ENCODE data around the gene ITGB8. TPM values are rescaled to one million over a fixed set of nuclear protein-coding genes. Genes with fewer than 3 reads are reported as not detected.
A peak's percentile ranks its signal among the peaks of the same experiment; 100 is the strongest.

The ITGB8 gene
- total RNA-seq, 2 donors from 2014 or later = 6.5 to 7.6 TPM

DNA sequence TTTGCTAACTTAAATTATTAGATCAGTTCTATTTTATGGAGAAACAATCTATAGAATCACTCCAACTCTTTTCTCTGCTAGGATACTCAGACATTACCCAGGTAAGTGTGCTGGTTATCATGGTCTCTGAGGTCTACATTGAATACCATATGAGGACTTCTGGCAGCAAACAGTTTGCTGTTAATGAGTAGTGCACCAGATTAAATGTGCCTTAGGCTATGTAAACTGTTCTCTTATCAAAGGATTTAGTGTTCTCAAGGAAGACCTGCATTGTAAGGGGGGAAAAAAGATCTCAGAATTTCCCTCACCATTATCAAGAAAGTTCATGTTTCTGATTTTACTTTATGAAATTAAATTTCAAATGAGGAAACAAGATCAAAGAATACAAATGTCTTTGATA, 107.5 kb downstream of the ITGB8 start:
- no peaks in the 10 kb centered on the region for H3K36me3 Mint-ChIP-seq (ENCODE audit: low read depth)
- TF ChIP-seq, protein P1, sequence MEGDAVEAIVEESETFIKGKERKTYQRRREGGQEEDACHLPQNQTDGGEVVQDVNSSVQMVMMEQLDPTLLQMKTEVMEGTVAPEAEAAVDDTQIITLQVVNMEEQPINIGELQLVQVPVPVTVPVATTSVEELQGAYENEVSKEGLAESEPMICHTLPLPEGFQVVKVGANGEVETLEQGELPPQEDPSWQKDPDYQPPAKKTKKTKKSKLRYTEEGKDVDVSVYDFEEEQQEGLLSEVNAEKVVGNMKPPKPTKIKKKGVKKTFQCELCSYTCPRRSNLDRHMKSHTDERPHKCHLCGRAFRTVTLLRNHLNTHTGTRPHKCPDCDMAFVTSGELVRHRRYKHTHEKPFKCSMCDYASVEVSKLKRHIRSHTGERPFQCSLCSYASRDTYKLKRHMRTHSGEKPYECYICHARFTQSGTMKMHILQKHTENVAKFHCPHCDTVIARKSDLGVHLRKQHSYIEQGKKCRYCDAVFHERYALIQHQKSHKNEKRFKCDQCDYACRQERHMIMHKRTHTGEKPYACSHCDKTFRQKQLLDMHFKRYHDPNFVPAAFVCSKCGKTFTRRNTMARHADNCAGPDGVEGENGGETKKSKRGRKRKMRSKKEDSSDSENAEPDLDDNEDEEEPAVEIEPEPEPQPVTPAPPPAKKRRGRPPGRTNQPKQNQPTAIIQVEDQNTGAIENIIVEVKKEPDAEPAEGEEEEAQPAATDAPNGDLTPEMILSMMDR (conservative IDR thresholded peaks at IDR 0.05) = no peak
- DNase-seq = no peak
- peak overlapping the region; percentile 56 for H3K4me3 ChIP-seq (ENCODE audit: low read length)
- no peaks in the 10 kb centered on the region for H3K27me3 ChIP-seq (ENCODE audit: control insufficient read depth, insufficient read depth, low read length, poor library complexity, severe bottlenecking)
- peaks cover 50% of the 10 kb centered on the region for H3K4me1 Mint-ChIP-seq
- peaks cover 30% of the 10 kb centered on the region for H3K4me1 ChIP-seq (ENCODE audit: control insufficient read depth, insufficient read depth, low read length)
- no peak overlapping the region for H3K27ac ChIP-seq (ENCODE audit: low read depth, low read length)
- no peaks in the 10 kb centered on the region for H3K27me3 Mint-ChIP-seq (ENCODE audit: insufficient read depth)
- no peaks in the 10 kb centered on the region for H3K9me3 ChIP-seq (ENCODE audit: control insufficient read depth, low read length)
- no peaks in the 10 kb centered on the region for H3K36me3 ChIP-seq (ENCODE audit: control insufficient read depth, insufficient read depth, low read length)
- H3K4me3 Mint-ChIP-seq = no peak overlapping the region
- H3K27ac Mint-ChIP-seq = peak overlapping the region; percentile 64
- H3K9me3 Mint-ChIP-seq = peaks cover 2% of the 10 kb centered on the region
- H3K9ac ChIP-seq (ENCODE audit: extremely low read depth, low read length, poor library complexity, severe bottlenecking) = no peak overlapping the region

DNA sequence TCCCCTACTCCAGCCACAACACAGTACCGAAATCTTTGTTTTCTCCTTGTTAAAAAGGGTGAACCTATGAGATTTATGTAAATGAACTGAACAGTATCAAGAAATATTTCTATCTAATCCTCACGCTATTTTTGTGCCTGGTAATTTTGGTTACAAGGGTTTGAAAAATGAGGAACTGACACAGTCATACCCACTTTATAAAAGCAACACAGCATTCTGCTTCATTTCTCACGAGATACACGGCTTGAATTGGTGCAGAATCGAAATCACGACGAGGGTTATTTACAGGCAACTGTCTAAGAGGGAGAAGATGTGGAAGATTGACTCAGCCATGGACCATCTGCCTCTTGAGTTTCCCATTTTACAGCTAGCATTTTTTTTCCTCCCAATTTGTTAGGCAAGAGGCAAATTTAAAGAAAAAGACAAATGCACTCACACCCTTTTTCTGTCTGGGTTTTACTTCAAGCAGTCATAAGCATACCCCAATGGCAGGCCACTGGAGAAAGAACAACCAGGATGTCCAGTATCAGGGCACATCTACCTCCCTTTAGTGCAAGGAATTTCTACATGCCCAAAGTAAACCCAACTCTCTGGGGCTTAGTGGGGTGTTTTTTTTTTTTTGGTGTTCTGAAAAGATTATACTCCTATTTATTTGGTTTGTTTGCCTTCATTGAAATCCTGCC, 108.1 kb downstream of the ITGB8 start:
- WGBS, 2 experiments (ENCODE audit: insufficient coverage in 1 of 2, insufficient read length in 1 of 2) = 92 to 93% methylated on average over 5 to 6 of the region's 7 CpGs
- peaks cover 3% of the 10 kb centered on the region for H3K9me3 ChIP-seq (ENCODE audit: control insufficient read depth, low read length)
- H3K9me3 Mint-ChIP-seq = peaks cover 3% of the 10 kb centered on the region

DNA sequence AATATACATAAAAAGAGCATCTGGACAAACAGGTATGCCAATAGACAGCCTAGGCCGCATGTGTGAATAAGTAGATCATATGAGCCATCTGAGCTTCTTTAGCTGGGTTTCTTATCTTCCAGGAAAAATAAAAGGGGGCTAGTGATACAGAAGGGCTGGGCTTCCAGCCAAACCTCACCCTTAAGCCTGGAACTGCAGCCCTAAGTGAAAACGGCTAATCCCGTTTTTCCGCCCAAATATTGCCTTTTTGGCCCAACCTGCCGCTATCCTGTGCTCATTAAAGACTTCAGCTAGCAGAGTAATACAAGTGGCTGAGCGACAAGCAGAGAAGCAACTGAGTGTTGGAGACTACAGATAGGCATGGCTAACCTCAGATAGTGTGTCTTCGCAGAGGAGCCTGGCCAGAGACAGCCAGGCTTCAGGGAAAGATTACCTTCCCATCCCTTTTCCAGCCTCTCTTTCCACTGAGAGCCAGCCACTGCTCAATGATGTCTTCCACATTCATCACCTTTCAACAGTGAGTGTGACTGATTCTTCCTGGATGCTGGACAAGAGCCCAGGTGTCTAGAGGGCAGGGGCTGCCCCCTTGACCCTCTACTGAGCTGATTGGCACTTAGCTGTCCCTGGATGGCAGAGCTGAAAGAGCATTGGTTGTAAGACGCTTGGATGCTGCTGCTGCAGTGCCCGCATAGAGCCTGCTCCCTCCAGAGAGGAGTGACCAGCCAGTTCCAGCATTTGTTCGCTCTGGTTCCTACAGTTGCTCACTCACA, 108.9 kb downstream of the ITGB8 start:
- peak; percentile 47 for DNase-seq
- H3K4me3 ChIP-seq (ENCODE audit: low read length) = no peak overlapping the region
- Mint-ChIP-seq H3K27me3 (ENCODE audit: insufficient read depth) (no peaks in the 10 kb centered on the region), H3K27ac (no peak overlapping the region), H3K4me3 (no peak overlapping the region), H3K9me3 (peaks cover 11% of the 10 kb centered on the region), H3K4me1 (peaks cover 50% of the 10 kb centered on the region), H3K36me3 (ENCODE audit: low read depth) (no peaks in the 10 kb centered on the region)
- no peaks in the 10 kb centered on the region for H3K27me3 ChIP-seq (ENCODE audit: control insufficient read depth, insufficient read depth, low read length, poor library complexity, severe bottlenecking)
- H3K9ac ChIP-seq (ENCODE audit: extremely low read depth, low read length, poor library complexity, severe bottlenecking) = no peak overlapping the region
- H3K27ac ChIP-seq (ENCODE audit: low read depth, low read length) = no peak overlapping the region
- H3K4me1 ChIP-seq (ENCODE audit: control insufficient read depth, insufficient read depth, low read length) = peaks cover 30% of the 10 kb centered on the region
- no peaks in the 10 kb centered on the region for H3K36me3 ChIP-seq (ENCODE audit: control insufficient read depth, insufficient read depth, low read length)
- peaks cover 10% of the 10 kb centered on the region for H3K9me3 ChIP-seq (ENCODE audit: control insufficient read depth, low read length)
- TF ChIP-seq, protein P1 (conservative IDR thresholded peaks at IDR 0.05) = no peak
- 95 to 98% methylated on average over 6 to 10 of the region's 10 CpGs for WGBS, 2 experiments (ENCODE audit: insufficient coverage in 1 of 2, insufficient read length in 1 of 2)

More for the DNA sequence above, 108.1 kb downstream of the ITGB8 start:
- Mint-ChIP-seq H3K4me3 (no peak overlapping the region), H3K4me1 (peaks cover 50% of the 10 kb centered on the region), H3K27me3 (ENCODE audit: insufficient read depth) (no peaks in the 10 kb centered on the region), H3K27ac (no peak overlapping the region), H3K36me3 (ENCODE audit: low read depth) (no peaks in the 10 kb centered on the region)
- Histone ChIP-seq H3K27ac (ENCODE audit: low read depth, low read length) (no peak overlapping the region), H3K27me3 (ENCODE audit: control insufficient read depth, insufficient read depth, low read length, poor library complexity, severe bottlenecking) (no peaks in the 10 kb centered on the region), H3K9ac (ENCODE audit: extremely low read depth, low read length, poor library complexity, severe bottlenecking) (no peak overlapping the region), H3K4me1 (ENCODE audit: control insufficient read depth, insufficient read depth, low read length) (peaks cover 30% of the 10 kb centered on the region), H3K4me3 (ENCODE audit: low read length) (no peak overlapping the region), H3K36me3 (ENCODE audit: control insufficient read depth, insufficient read depth, low read length) (no peaks in the 10 kb centered on the region)
- TF ChIP-seq, protein P1 (conservative IDR thresholded peaks at IDR 0.05) = no peak
- no peak for DNase-seq
